ENCODE data around the gene TGM1. TPM values are rescaled to one million over a fixed set of nuclear protein-coding genes. Genes with fewer than 3 reads are reported as not detected.

Gene TGM1
- total and polyA plus RNA-seq, 2 donors (not counting 1 experiment from before 2014, with no cell fraction given): 2.7 to 11.9 TPM

- intact Hi-C loops (cut with micrococcal nuclease): loop anchor here (1.0 to 5.0 kb wide), 5 partner anchors 9 to 138 kb away; partner anchors contain the start of genes CHMP4A, GMPR2, IRF9 and NEDD8
- Mint-ChIP-seq H3K4me1 (peaks cover 48% of the 10 kb centered on the region), H3K27me3 (no peaks in the 10 kb centered on the region), H3K4me3 (peak overlapping the region; percentile 96), H3K27ac (peak overlapping the region; percentile 98), H3K9me3 (ENCODE audit: insufficient read depth) (no peaks in the 10 kb centered on the region)
- ChIA-PET CTCF (interaction anchor here (0.7 to 10.9 kb wide), 12 partner anchors 9 to 132 kb away, joined by 3 to 254 read pairs (median 18); partner anchors contain the start of genes CIDEB, KHNYN, LTB4R and LTB4R2), POLR2A (interaction anchor here (0.9 to 4.1 kb wide), 6 partner anchors 9 to 131 kb away, joined by 3 to 47 read pairs (median 4); partner anchors contain the start of genes CBLN3, CIDEB, KHNYN and LTB4R)
- Histone ChIP-seq H3K9ac (ENCODE audit: low read length) (peak overlapping the region; percentile 90), H3K27me3 (replicated peaks in 1 of 4; ENCODE audit: control extremely low read depth in 1 of 4, control insufficient read depth in 3 of 4, insufficient read depth in 4 of 4, low read length in 3 of 4) (no peaks in the 10 kb centered on the region), H3K36me3 (replicated peaks in 1 of 2; ENCODE audit: control extremely low read depth in 1 of 2, control insufficient read depth in 1 of 2, extremely low read depth in 1 of 2, insufficient read depth in 2 of 2, low read length in 1 of 2) (peaks cover 4 to 43% of the 10 kb centered on the region in 2 experiments), H3K9me3 (ENCODE audit: control extremely low read depth in 1 of 3, control insufficient read depth in 2 of 3, insufficient read depth in 1 of 3, low read length in 2 of 3) (no peaks in the 10 kb centered on the region), H2AFZ (ENCODE audit: insufficient read depth, low read depth, low read length, poor library complexity, severe bottlenecking) (peak overlapping the region; percentile 91), H3K4me2 (replicated peaks; ENCODE audit: low read depth, low read length, poor library complexity, severe bottlenecking) (peak overlapping the region; percentile 93), H3K4me3 (ENCODE audit: control extremely low read depth in 1 of 5, extremely low read depth in 1 of 5, insufficient read depth in 1 of 5, low read depth in 2 of 5, low read length in 4 of 5) (peak overlapping the region; percentile 53 to 93 (median 77)), H4K20me1 (ENCODE audit: control insufficient read depth, insufficient read depth, low read length, poor library complexity, severe bottlenecking) (peaks cover 6% of the 10 kb centered on the region), H3K4me1 (ENCODE audit: control insufficient read depth in 2 of 2, insufficient read depth in 2 of 2, low read length in 2 of 2) (peaks cover 30 to 41% of the 10 kb centered on the region in 2 donors), H3K27ac (ENCODE audit: low read length in 2 of 2) (peak overlapping the region; percentile 79 to 83), H3K79me2 (ENCODE audit: control insufficient read depth, insufficient read depth, low read length) (peaks cover 55% of the 10 kb centered on the region)
- DNase-seq: peak; percentile 30
- WGBS (ENCODE audit: insufficient coverage): 51% methylated on average over 7 of the region's 7 CpGs
- no peak for TF ChIP-seq EZH2 (IDR thresholded peaks at IDR 0.05; ENCODE audit: borderline replicate concordance, insufficient read depth, low read depth, low read length, poor library complexity, severe bottlenecking)
- TF ChIP-seq CTCF (IDR thresholded peaks at IDR 0.05): no peak
- ATAC-seq (ENCODE audit: low read depth): no peak
Measured at GRCh38 chr14:24298892-24299254, 35.9 kb upstream of the TGM1 start.

All from B cell (primary cell).